HEK293 (cell line): ENCODE measurements around the gene EXOC3L2.

Experiments used
- CTCF ChIA-PET: fragments of 350-600 bp; formaldehyde crosslinking; extraction: SDS; loops from one replicate; lab custom pipeline; 2021; ENCODE audit warnings: antibody characterized with exemption; lab: Yijun Ruan, JAX
- POLR2A ChIA-PET: fragments of 300-600 bp; formaldehyde crosslinking; extraction: SDS; loops from one replicate; lab custom pipeline; 2020; ENCODE audit warnings: antibody characterized with exemption, inconsistent platforms; lab: Yijun Ruan, JAX
- H3K27ac ChIP-seq: fragments of 200-500 bp; sonication (Bioruptor generic); 2 replicates; pipeline ENCODE4 v1.5.1; 2014; ENCODE audit warnings: low read depth, low read length, control low read depth, inconsistent platforms; ENCODE audit errors: extremely low read depth
- H3K36me3 ChIP-seq, 2 experiments: fragments of 200-500 bp in 1 of 2; sonication (Bioruptor generic) in 1 of 2; 1 replicate in 1 of 2; 2 replicates in 1 of 2; pipeline ENCODE4 v1.5.1; 2014 to 2017; ENCODE audit warnings: inconsistent platforms in 2 of 2, low read length in 2 of 2; ENCODE audit not compliant: control insufficient read depth in 2 of 2, insufficient read depth in 1 of 2
- H3K4me1 ChIP-seq: fragments of 200-500 bp; sonication (Bioruptor generic); 2 replicates; pipeline ENCODE4 v1.5.1; 2014; ENCODE audit warnings: mild to moderate bottlenecking, low read length, inconsistent platforms; ENCODE audit not compliant: control insufficient read depth, insufficient read depth
- H3K4me3 ChIP-seq: 2 replicates; pipeline ENCODE4 v1.5.1; 2011; ENCODE audit warnings: low read depth, mild to moderate bottlenecking, control low read depth, low read length, moderate library complexity
- H3K9me3 ChIP-seq: fragments of 200-500 bp; sonication (Bioruptor generic); 2 replicates; pipeline ENCODE4 v1.5.1; 2014; ENCODE audit warnings: low read depth, low read length, inconsistent platforms; ENCODE audit not compliant: control insufficient read depth, insufficient read depth
- GLIS2 ChIP-seq: fragments of 450-650 bp; formaldehyde crosslinking; IDR thresholded peaks from 2 replicates; pipeline ENCODE4 v1.5.1; 2016; ENCODE audit warnings: missing biosample characterization, missing genetic modification characterization
- HOXC10 ChIP-seq: sonication (generic); formaldehyde crosslinking; IDR thresholded peaks from 2 replicates; pipeline ENCODE4 v1.8.1; 2023; ENCODE audit warnings: mild to moderate bottlenecking, missing genetic modification reagents
- IKZF3 ChIP-seq: fragments of 450-650 bp; IDR thresholded peaks from 2 replicates; pipeline ENCODE4 v1.5.0; 2018; ENCODE audit warnings: missing biosample characterization, mild to moderate bottlenecking, missing genetic modification characterization, moderate library complexity
- KLF9 ChIP-seq: fragments of 450-650 bp; formaldehyde crosslinking; IDR thresholded peaks from 2 replicates; pipeline ENCODE4 v1.5.1; 2016; ENCODE audit warnings: missing biosample characterization, missing genetic modification characterization, low read depth
- SETDB1 ChIP-seq: IDR thresholded peaks from one replicate; pipeline ENCODE4 v1.6.1; 2017; ENCODE audit warnings: mild to moderate bottlenecking, low read length, moderate library complexity, mixed read lengths; ENCODE audit not compliant: insufficient read length
- ZNF132 ChIP-seq: fragments of 450-650 bp; formaldehyde crosslinking; IDR thresholded peaks from 2 replicates; pipeline ENCODE4 v1.5.1; 2017; ENCODE audit warnings: missing biosample characterization, missing genetic modification characterization, borderline replicate concordance
- ZNF140 ChIP-seq: fragments of 450-650 bp; formaldehyde crosslinking; IDR thresholded peaks from 2 replicates; pipeline ENCODE4 v1.5.1; 2016; ENCODE audit warnings: missing biosample characterization, missing genetic modification characterization
- ZNF146 ChIP-seq: fragments of 450-650 bp; formaldehyde crosslinking; IDR thresholded peaks from 2 replicates; pipeline ENCODE4 v1.5.1; 2016; ENCODE audit warnings: missing biosample characterization, missing genetic modification characterization
- ZNF174 ChIP-seq: fragments of 450-650 bp; formaldehyde crosslinking; IDR thresholded peaks from 2 replicates; pipeline ENCODE4 v1.5.0; 2017; ENCODE audit warnings: missing biosample characterization, mild to moderate bottlenecking, missing genetic modification characterization
- ZNF223 ChIP-seq: fragments of 450-650 bp; formaldehyde crosslinking; IDR thresholded peaks from 2 replicates; pipeline ENCODE4 v1.5.1; 2016; ENCODE audit warnings: missing biosample characterization, missing genetic modification characterization
- ZNF266 ChIP-seq: fragments of 450-650 bp; formaldehyde crosslinking; IDR thresholded peaks from 2 replicates; pipeline ENCODE4 v1.5.1; 2016; ENCODE audit warnings: missing biosample characterization, missing genetic modification characterization, low read depth
- ZNF350 ChIP-seq: fragments of 450-650 bp; formaldehyde crosslinking; IDR thresholded peaks from 2 replicates; pipeline ENCODE4 v1.5.0; 2017; ENCODE audit warnings: missing biosample characterization, mild to moderate bottlenecking, missing genetic modification characterization
- ZNF423 ChIP-seq: fragments of 450-650 bp; formaldehyde crosslinking; IDR thresholded peaks from 2 replicates; pipeline ENCODE4 v1.5.1; 2016; ENCODE audit warnings: missing biosample characterization, missing genetic modification characterization
- ZNF426 ChIP-seq: fragments of 450-650 bp; formaldehyde crosslinking; IDR thresholded peaks from 2 replicates; pipeline ENCODE4 v1.5.1; 2017; ENCODE audit warnings: missing biosample characterization, missing genetic modification characterization, mild to moderate bottlenecking, inconsistent platforms, moderate library complexity
- ZNF544 ChIP-seq: fragments of 450-650 bp; formaldehyde crosslinking; IDR thresholded peaks from 2 replicates; pipeline ENCODE4 v1.5.0; 2017; ENCODE audit warnings: missing biosample characterization, missing genetic modification characterization
- ZNF596 ChIP-seq: fragments of 450-650 bp; IDR thresholded peaks from 2 replicates; pipeline ENCODE4 v1.5.0; 2018; ENCODE audit warnings: missing biosample characterization, mild to moderate bottlenecking, missing genetic modification characterization, moderate library complexity
- ZNF629 ChIP-seq: fragments of 450-650 bp; formaldehyde crosslinking; IDR thresholded peaks from 2 replicates; pipeline ENCODE4 v1.5.1; 2017; ENCODE audit warnings: missing biosample characterization, missing genetic modification characterization
- ZNF664 ChIP-seq: fragments of 450-650 bp; formaldehyde crosslinking; IDR thresholded peaks from 2 replicates; pipeline ENCODE4 v1.5.1; 2016; ENCODE audit warnings: missing biosample characterization, missing genetic modification characterization
- ZNF670 ChIP-seq: fragments of 450-650 bp; formaldehyde crosslinking; IDR thresholded peaks from 2 replicates; pipeline ENCODE4 v1.5.1; 2016; ENCODE audit warnings: missing biosample characterization, missing genetic modification characterization, low read depth
- ZNF701 ChIP-seq: fragments of 450-650 bp; formaldehyde crosslinking; IDR thresholded peaks from 2 replicates; pipeline ENCODE4 v1.5.1; 2016; ENCODE audit warnings: missing biosample characterization, missing genetic modification characterization
- ZNF785 ChIP-seq: fragments of 450-650 bp; formaldehyde crosslinking; IDR thresholded peaks from 2 replicates; pipeline ENCODE4 v1.5.1; 2016; ENCODE audit warnings: missing biosample characterization, missing genetic modification characterization
- ZSCAN30 ChIP-seq: fragments of 450-650 bp; IDR thresholded peaks from 2 replicates; pipeline ENCODE4 v1.5.1; 2018; ENCODE audit warnings: missing biosample characterization, mild to moderate bottlenecking, missing genetic modification characterization, moderate library complexity
- TF ChIP-seq, protein P1 (sequence below): fragments of 450-650 bp; formaldehyde crosslinking; IDR thresholded peaks from 2 replicates; pipeline ENCODE4 v1.5.1; 2016; ENCODE audit warnings: missing biosample characterization, missing genetic modification characterization
- TF ChIP-seq, protein P2 (sequence below): fragments of 450-650 bp; formaldehyde crosslinking; IDR thresholded peaks from 2 replicates; pipeline ENCODE4 v1.5.1; 2016; ENCODE audit warnings: missing biosample characterization, missing genetic modification characterization
- TF ChIP-seq, protein P3 (sequence below): fragments of 450-650 bp; formaldehyde crosslinking; IDR thresholded peaks from 2 replicates; pipeline ENCODE4 v1.5.1; 2016; ENCODE audit warnings: missing biosample characterization, missing genetic modification characterization
- TF ChIP-seq, protein P4 (sequence below): fragments of 450-650 bp; formaldehyde crosslinking; IDR thresholded peaks from 2 replicates; pipeline ENCODE4 v1.5.1; 2017; ENCODE audit warnings: missing biosample characterization, missing genetic modification characterization

The EXOC3L2 gene

DNA sequence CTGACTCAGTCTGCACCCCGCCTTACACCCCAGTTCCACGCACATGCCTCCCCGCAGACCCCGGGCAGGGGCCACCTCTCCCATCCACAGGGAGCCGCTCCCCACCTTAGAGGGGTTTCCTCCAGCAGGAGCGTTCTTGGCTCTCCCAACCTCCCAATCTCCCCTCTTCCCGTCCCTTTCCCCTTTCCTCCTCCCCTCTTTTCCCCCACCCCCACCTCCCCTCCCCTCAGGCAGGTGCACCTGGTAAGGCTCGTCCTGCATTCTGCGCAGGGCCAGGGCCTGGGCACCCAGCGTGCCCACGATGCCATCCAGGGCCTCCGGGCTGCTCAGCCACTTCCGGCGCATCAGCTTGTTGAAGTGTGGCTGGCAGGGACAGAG, 27.3 kb downstream of the EXOC3L2 start (continued):
- TF ChIP-seq ZSCAN30 (tag by site-specific recombination), result no peak
- TF ChIP-seq, protein P1, sequence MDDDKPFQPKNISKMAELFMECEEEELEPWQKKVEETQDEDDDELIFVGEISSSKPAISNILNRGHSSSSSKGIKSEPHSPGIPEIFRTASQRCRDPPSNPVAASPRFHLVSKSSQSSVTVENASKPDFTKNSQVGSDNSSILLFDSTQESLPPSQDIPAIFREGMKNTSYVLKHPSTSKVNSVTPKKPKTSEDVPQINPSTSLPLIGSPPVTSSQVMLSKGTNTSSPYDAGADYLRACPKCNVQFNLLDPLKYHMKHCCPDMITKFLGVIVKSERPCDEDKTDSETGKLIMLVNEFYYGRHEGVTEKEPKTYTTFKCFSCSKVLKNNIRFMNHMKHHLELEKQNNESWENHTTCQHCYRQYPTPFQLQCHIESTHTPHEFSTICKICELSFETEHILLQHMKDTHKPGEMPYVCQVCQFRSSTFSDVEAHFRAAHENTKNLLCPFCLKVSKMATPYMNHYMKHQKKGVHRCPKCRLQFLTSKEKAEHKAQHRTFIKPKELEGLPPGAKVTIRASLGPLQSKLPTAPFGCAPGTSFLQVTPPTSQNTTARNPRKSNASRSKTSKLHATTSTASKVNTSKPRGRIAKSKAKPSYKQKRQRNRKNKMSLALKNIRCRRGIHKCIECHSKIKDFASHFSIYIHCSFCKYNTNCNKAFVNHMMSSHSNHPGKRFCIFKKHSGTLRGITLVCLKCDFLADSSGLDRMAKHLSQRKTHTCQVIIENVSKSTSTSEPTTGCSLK, result no peak
- TF ChIP-seq, protein P2, sequence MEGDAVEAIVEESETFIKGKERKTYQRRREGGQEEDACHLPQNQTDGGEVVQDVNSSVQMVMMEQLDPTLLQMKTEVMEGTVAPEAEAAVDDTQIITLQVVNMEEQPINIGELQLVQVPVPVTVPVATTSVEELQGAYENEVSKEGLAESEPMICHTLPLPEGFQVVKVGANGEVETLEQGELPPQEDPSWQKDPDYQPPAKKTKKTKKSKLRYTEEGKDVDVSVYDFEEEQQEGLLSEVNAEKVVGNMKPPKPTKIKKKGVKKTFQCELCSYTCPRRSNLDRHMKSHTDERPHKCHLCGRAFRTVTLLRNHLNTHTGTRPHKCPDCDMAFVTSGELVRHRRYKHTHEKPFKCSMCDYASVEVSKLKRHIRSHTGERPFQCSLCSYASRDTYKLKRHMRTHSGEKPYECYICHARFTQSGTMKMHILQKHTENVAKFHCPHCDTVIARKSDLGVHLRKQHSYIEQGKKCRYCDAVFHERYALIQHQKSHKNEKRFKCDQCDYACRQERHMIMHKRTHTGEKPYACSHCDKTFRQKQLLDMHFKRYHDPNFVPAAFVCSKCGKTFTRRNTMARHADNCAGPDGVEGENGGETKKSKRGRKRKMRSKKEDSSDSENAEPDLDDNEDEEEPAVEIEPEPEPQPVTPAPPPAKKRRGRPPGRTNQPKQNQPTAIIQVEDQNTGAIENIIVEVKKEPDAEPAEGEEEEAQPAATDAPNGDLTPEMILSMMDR (tag by site-specific recombination), result no peak

DNA sequence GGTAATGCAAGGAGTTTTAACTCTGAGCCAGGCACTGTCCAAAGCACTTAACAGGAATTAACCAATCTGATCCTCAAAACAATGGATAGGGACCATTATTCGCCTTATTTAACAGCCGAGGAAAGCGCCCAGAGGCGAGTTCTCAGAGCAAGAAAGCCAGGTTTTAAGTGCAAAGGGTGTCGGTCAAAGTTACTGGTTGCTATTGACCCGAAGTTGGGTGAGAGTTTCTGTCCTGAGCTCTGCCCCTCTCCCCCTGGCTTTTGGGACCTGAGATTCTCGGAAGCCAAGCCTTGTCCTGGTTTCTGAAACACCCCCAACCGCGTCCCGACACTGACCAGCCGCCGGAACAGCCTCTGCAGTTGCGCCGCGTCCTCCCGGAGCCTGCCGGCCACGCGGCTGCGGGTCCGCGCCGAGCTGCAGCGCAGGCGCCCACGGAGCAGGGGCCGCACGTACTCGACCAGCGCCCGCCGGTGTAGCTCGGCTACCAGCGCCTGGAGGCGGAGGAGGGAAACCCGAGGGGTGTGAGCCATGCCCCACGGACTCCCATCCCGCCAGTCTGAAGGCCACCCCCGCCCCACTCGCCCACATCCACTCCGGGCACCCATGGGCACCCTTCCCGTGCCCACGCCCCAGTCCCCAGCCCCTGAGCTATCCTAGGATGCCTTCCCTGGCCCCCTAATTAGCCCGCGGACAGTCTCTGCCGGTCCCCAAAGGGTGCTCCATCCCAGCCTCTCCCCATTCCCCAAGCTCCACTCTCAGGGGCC, 27.8 kb downstream of the EXOC3L2 start:
- POLR2A ChIA-PET, result no interaction called here
- H3K4me1 ChIP-seq, result no peaks in the 10 kb centered on the region
- no peaks in the 10 kb centered on the region for H3K36me3 ChIP-seq
- TF ChIP-seq SETDB1 (no peak), ZNF629 (tag by site-specific recombination) (no peak), ZNF132 (tag by site-specific recombination) (no peak), ZNF701 (tag by site-specific recombination) (no peak), HOXC10 (CRISPR knock-in tag) (no peak), ZNF426 (no peak), GLIS2 (tag by site-specific recombination) (no peak), ZNF350 (tag by site-specific recombination) (no peak), ZNF223 (tag by site-specific recombination) (no peak), ZNF174 (tag by site-specific recombination) (no peak), ZNF266 (tag by site-specific recombination) (no peak), IKZF3 (no peak), ZNF140 (tag by site-specific recombination) (no peak)
- TF ChIP-seq, protein P3, sequence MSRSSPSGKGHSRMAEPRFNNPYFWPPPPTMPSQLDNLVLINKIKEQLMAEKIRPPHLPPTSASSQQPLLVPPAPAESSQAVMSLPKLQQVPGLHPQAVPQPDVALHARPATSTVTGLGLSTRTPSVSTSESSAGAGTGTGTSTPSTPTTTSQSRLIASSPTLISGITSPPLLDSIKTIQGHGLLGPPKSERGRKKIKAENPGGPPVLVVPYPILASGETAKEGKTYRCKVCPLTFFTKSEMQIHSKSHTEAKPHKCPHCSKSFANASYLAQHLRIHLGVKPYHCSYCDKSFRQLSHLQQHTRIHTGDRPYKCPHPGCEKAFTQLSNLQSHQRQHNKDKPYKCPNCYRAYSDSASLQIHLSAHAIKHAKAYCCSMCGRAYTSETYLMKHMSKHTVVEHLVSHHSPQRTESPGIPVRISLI, result no peak
- TF ChIP-seq, all 188 proteins: peak for 0
- Histone ChIP-seq H3K9me3 (no peaks in the 10 kb centered on the region), H3K27ac (no peak overlapping the region), H3K4me3 (no peak overlapping the region)
- CTCF ChIA-PET, result interaction anchor here (0.8 to 0.9 kb wide), 2 partner anchors 17 to 32 kb away, joined by 3 to 4 read pairs; no protein-coding TSS in a partner anchor

DNA sequence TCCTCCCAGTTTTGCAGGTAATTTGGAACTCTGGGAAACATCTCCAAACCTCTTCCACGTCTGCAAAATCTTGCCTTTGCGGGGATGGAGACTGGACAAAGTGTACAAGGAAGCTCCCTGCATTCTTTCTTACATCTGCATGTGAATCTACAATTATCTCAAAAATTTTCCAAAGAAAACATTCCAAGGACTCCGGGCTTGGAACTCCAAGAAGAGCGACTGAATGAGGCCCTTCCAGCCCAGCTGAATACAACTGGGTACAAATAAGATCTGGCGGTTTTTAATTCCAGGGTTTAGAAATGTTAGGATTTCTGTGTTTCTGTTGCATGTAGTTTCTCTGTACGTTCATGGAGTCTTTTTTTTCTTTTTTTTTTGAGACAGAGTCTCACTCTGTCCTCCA, 28.5 kb downstream of the EXOC3L2 start:
- H3K27ac ChIP-seq, result no peak overlapping the region
- H3K36me3 ChIP-seq, result no peaks in the 10 kb centered on the region
- CTCF ChIA-PET, result interaction anchor here (0.7 to 0.9 kb wide), 3 partner anchors 17 to 85 kb away, joined by 3 to 6 read pairs (median 4); no protein-coding TSS in a partner anchor

More for the DNA sequence above, 28.5 kb downstream of the EXOC3L2 start:
- no peak for TF ChIP-seq ZNF664 (tag by site-specific recombination)
- TF ChIP-seq KLF9, result no peak
- TF ChIP-seq ZNF670 (tag by site-specific recombination), result no peak
- no peak for TF ChIP-seq ZNF785
- TF ChIP-seq ZNF146, result no peak
- no peak for TF ChIP-seq ZNF596 (tag by site-specific recombination)
- TF ChIP-seq, protein P4, sequence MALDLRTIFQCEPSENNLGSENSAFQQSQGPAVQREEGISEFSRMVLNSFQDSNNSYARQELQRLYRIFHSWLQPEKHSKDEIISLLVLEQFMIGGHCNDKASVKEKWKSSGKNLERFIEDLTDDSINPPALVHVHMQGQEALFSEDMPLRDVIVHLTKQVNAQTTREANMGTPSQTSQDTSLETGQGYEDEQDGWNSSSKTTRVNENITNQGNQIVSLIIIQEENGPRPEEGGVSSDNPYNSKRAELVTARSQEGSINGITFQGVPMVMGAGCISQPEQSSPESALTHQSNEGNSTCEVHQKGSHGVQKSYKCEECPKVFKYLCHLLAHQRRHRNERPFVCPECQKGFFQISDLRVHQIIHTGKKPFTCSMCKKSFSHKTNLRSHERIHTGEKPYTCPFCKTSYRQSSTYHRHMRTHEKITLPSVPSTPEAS, result no peak
- no peak for TF ChIP-seq ZNF544 (tag by site-specific recombination)
- no peak for TF ChIP-seq ZNF423 (tag by site-specific recombination)
- TF ChIP-seq ZNF629 (tag by site-specific recombination), result no peak
- H3K4me3 ChIP-seq, result no peak overlapping the region
- H3K9me3 ChIP-seq, result no peaks in the 10 kb centered on the region
- no peaks in the 10 kb centered on the region for H3K4me1 ChIP-seq
- POLR2A ChIA-PET, result no interaction called here
